AG09319 (cell line): ENCODE measurements around the gene ARMH3.
"Not testable (repeated sequence)": the region's sequence is repeated elsewhere in the genome, so short reads cannot be mapped to it uniquely, and the experiment has no call there.

Experiments
- DNase-seq: peaks from one replicate; pipeline ENCODE4 v3.0.0-alpha.2; 2010; ENCODE audit warnings: low read depth; ENCODE audit errors: extremely low read depth
- TF ChIP-seq, protein P1 (sequence below): IDR thresholded peaks from 2 replicates; pipeline ENCODE4 v1.5.1; 2011; ENCODE audit warnings: low read depth, mild to moderate bottlenecking, inconsistent platforms, low read length, moderate library complexity

ARMH3 gene

DNA sequence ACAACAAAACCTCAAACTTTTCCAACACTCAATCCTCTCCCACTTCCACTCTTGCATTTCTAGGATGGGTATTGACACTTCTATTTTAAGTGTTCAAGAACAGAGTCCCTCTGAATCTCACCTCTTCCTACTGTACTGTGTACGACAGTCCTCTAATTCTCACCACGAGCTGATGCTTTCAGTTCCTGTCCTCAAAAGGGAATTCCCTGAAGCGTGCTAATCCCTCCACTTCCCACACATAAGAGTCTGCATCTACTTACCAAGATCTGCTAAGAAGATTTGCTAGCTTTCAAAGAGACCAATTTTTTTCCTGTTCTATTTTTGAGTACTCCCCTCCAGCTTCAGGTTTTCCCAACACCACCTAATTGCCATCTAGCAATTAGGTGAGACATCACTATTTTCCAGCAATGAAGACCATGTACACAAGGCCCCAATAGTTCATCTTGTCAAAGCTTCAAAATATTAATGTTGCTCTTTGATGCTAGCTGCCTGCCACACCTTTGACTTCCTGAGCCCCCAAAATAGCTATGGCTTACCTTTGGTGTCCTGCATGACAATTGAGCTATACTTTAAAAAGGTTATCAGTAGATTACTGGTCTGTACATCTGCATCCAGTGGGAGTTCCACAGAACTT, 54.4 kb downstream of the ARMH3 start:
- no peak for DNase-seq
- TF ChIP-seq, protein P1, sequence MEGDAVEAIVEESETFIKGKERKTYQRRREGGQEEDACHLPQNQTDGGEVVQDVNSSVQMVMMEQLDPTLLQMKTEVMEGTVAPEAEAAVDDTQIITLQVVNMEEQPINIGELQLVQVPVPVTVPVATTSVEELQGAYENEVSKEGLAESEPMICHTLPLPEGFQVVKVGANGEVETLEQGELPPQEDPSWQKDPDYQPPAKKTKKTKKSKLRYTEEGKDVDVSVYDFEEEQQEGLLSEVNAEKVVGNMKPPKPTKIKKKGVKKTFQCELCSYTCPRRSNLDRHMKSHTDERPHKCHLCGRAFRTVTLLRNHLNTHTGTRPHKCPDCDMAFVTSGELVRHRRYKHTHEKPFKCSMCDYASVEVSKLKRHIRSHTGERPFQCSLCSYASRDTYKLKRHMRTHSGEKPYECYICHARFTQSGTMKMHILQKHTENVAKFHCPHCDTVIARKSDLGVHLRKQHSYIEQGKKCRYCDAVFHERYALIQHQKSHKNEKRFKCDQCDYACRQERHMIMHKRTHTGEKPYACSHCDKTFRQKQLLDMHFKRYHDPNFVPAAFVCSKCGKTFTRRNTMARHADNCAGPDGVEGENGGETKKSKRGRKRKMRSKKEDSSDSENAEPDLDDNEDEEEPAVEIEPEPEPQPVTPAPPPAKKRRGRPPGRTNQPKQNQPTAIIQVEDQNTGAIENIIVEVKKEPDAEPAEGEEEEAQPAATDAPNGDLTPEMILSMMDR, result no peak

DNA sequence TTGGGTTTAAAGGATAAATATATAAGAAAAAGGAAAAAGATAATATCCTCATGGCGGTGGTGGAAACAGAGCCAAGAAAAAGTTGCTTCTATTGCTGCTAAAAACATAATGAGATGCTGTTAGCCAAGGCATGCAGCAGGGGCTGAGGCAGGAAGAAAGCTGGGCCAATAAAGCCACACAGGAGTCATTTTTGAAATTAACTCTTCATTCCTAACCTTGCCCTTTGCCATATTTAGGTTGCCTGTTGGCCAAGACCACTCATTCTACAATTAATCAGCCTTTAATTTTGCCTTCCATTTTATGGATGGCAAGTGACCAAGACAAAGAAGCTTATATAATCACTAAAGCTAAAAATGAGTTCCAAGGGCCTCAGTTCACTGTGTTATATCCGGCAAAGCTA, 58.2 kb downstream of the ARMH3 start:
- no peak for DNase-seq
- TF ChIP-seq, protein P1, result no peak

DNA sequence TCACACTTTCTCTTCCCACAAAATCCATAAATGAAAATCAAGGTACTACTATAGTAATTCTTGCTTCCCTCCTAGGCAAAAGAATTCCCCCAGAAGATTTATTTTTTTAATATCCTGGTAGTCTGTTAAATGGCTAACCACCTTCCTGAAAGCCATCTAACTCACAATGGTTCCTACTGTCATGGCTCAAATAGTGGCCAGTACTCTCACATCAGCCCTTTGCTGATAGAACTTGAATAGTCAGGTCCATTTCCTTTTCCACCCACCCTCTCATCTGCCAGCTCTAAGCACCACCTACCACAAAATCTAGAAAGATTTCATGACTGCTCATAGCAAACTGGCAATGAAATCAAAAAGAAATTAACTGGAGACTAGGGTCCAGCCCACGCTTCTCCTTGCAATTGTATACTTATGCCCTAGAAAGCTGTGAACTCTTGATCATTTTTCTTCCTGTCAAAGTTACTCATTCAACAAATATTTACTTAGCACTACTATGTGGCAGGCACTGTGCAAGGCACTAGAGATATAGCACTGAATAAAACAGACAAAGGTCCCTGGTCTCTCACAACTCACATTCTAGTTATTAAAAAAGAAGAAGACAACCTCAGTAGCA, 60.4 kb downstream of the ARMH3 start:
- no peak for DNase-seq
- TF ChIP-seq, protein P1, result no peak

DNA sequence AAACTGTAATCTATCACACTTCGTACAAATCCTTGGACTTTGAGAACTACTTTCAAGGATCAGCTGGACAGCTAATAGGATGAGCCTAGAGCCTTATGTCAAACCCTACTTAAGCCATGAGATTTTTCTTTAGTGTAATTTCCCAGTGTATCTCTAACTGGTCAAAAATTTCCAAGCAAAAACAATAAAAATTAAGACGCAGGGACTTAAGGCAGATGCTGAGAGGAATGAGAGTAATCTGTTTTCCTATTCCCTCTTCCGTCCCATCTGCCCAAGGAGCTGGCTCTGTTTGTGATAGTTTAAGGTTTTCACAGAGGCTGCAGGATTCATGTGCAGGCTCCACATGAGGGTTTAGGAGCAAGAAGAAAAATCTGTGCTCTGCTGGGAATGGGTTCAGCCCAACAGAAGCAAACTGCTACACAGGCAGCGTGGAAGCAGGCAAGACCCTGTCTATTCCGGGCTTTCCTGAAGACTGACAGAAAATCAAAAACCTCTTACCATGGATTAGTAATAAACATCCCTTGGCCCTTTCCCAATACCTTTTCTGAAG, 62.2 kb downstream of the ARMH3 start:
- TF ChIP-seq, protein P1, result no peak
- DNase-seq, result no peak

DNA sequence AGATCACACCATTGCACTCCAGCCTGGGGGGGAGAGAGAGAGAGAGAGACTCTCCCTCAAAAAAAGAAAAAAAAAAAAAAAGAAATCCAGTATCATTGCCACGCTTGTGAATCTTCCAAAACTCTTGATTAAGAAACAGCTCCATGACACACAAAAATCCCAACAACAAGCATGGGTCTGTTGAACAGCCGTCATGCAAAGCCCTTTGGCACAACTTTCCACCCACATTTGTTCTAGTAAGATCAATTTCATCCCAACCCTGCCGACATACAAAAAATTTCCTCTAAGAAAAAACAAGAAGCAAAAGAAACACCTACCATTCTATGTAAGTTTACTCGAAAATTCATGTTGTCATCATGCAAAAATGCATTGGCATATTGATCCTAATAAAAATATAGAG, 62.8 kb downstream of the ARMH3 start:
- TF ChIP-seq, protein P1, result no peak
- DNase-seq, result no peak

DNA sequence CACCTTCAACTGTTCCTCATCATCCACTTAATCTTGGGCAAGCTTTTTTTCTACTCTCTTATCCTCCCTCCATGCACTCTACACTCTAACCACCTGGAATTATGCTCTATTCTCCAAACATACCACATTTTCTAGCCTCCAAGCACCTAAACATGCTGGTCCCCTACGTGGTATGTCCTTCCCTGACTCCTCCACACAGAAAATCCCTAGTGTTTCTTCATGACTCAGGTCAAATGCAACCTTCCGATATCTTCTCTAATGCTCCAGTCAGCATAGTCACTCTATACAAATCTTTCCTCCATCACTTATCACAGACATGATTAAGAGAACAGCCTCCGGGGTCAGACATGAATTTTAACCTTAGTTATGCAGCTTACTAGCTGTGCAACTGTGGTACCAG, 68.8 kb downstream of the ARMH3 start:
- no peak for DNase-seq
- TF ChIP-seq, protein P1, result no peak

DNA sequence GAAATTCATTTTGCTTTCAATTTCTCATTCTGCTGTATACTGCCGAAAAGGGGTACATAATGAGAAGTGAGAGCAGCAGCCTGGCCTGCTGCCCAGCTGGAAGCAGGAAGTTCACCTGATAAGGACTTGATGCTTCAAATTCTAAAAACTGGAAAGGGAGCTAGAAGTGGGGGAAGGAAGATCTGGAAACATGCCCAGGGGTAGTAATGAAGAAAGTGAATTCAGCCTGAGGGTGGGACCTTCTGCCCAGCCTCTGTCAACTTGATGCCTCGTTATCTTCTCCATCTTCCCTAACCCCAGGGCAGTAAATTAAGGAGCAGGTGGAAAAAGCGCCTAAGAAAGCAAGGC, 69.4 kb downstream of the ARMH3 start:
- TF ChIP-seq, protein P1, result no peak
- DNase-seq, result no peak

DNA sequence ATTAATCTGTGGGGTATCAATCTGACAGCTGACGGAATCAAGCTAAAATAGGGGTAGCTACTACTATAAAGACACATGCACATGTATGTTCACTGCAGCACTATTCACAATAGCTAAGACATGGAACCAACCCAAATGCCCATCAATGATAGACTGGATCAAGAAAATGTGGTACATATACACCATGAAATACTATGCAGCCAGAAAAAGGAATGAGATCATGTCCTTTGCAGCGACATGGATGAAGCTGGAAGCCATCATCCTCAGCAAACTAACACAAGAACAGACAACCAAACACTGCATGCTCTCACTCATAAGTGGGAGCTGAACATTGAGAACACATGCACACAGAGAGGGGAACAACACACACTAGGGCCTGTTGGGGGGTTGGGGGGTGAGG, 75.3 kb downstream of the ARMH3 start:
- DNase-seq, result not testable (repeated sequence)
